HG02884 (cell line): Measurements from ENCODE around the gene ILKAP.
"Not testable (repeated sequence)": the region's sequence is repeated elsewhere in the genome, so short reads cannot be mapped to it uniquely, and the experiment has no call there.

ENCODE experiments used
- ATAC-seq: cut with Tn5 transposase; IDR thresholded peaks from one replicate; pipeline ENCODE4 v1.9.1; 2021; ENCODE audit warnings: mild to moderate bottlenecking, moderate library complexity; ENCODE audit not compliant: unreplicated experiment

ILKAP gene

DNA sequence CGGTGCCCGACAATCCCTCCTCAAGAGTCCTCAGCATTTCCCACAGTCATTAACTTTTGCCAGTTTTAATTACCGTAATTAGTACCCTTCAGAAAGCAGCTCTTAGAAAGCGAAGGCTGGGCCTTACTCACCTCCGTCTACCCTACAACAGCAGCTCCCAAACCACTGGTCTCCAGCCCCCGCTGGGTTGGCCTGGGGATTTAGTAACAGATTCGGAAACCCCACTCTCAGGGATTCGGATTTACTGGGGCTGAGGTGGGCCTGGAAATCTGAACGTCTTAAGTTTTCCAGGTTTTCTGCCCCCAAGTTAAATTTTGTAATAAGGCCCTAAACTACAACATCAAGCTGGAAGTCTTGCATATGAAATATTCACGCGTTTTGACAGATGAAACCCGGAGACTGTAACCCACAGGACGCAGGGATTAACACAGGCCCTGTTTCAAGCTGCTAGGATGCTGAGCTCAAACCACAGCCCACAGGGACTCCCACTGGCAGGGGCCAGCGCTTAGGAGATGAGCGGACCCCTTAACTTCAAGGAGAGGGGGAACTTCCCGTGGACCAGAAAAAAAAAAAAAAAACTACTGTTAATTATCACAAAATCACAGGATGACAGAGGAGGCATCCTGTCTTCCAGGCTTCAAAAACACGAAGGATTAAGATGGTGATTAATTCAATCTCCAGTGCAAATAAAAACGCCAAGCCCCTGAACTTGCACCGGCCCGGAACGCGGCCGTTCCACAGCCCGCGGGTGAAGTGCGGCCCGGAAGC, 985 bp downstream of the ILKAP start:
- no peak for ATAC-seq

DNA sequence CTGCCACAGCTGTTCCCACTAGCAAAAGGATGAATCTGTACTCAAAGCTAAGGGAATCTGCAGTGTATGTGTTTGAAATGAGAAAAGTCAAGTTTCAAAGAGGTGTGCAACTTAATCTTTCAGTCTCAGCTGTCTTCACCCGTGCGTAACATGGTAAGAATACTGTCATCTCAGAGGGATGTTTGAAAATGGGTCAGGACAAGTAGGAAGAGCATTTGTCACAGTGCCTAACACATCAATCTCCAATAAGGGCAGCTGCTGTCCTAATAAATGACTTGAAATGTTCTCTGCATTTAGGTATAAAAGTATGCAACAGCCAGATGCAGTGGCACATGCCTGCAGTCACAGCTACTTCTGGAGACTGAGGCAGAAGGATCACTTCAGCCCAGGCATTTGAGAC, 13.1 kb downstream of the ILKAP start:
- no peak for ATAC-seq

- no peak for ATAC-seq
Measured at GRCh38 chr2:238187618-238188548, 15.6 kb downstream of the ILKAP start.

- ATAC-seq = no peak
Measured at GRCh38 chr2:238183821-238184220, 19.7 kb downstream of the ILKAP start.

GRCh38 chr2:238182362-238182761, 21.1 kb downstream of the ILKAP start:
- ATAC-seq = no peak

- ATAC-seq = no peak
Measured at GRCh38 chr2:238180554-238180953, 22.9 kb downstream of the ILKAP start.

GRCh38 chr2:238176613-238177012, 26.9 kb downstream of the ILKAP start:
- no peak for ATAC-seq

GRCh38 chr2:238174701-238175100, 28.8 kb downstream of the ILKAP start:
- no peak for ATAC-seq

- no peak for ATAC-seq
Measured at GRCh38 chr2:238174291-238174690, 29.2 kb downstream of the ILKAP start.

GRCh38 chr2:238173692-238174091, 29.8 kb downstream of the ILKAP start:
- no peak for ATAC-seq

- no peak for ATAC-seq
Measured at GRCh38 chr2:238172439-238172838, 31.1 kb downstream of the ILKAP start.

- no peak for ATAC-seq
Measured at GRCh38 chr2:238171575-238172187, 31.8 kb downstream of the ILKAP start.

- not testable (repeated sequence) for ATAC-seq
Measured at GRCh38 chr2:238171072-238171431, 32.4 kb downstream of the ILKAP start.

GRCh38 chr2:238170386-238171071, 33.0 kb downstream of the ILKAP start:
- no peak for ATAC-seq

- no peak for ATAC-seq
Measured at GRCh38 chr2:238169708-238170251, 33.7 kb downstream of the ILKAP start.

DNA sequence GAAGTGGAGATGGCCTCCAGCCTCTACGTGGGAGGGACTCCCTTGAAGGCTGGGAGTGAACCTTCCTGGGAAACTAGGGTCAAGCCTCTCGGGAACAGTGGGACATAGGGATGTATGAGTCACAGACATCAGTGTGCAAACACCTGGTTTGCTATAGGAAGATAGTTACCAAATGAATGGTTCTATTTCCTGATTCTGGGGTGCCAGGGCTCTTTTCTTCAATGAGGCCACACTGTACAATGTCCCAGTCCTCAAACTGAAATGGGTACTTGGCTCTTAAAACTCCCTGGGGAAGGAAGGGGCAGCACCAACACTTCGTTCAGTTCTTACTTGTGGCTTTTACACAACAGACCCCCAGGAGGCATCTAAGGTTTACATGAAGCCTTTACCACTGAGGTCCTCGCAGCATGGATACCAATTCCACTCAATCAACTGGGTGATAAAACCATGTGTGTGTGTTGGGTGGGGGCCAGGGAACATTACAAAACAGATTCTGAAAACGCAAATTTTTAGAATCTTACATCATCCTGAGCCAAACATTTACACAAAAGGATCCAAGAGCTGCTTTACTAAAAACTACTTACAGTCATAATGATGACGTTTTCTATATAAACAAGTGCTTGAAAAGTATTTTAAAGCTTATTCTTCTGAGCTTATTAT, 34.3 kb downstream of the ILKAP start:
- no peak for ATAC-seq

GRCh38 chr2:238168196-238169047, 35.1 kb downstream of the ILKAP start:
- no peak for ATAC-seq

DNA sequence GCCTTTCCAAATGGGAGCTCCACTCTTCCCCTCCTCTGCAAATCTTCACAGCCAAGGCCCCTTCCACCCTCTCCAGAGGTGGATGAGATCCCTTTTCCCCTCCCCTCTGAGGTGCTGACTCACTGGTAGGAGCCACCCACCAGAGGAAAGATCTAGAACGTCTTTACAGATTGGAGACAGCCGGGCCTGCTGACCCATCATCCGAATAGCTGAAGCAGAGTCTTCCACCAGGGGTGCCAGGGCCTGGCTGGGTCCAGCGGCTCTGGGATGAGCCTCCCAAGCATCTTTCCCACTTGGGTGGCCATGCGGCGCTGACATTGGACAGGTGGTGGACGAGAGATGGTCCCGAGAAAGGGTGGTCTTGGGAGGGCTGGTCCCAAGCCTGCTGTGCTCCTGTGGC, 35.7 kb downstream of the ILKAP start:
- no peak for ATAC-seq

GRCh38 chr2:238167344-238167715, 36.2 kb downstream of the ILKAP start:
- ATAC-seq = no peak
